Measurements from ENCODE around the gene FMNL3.

DNA sequence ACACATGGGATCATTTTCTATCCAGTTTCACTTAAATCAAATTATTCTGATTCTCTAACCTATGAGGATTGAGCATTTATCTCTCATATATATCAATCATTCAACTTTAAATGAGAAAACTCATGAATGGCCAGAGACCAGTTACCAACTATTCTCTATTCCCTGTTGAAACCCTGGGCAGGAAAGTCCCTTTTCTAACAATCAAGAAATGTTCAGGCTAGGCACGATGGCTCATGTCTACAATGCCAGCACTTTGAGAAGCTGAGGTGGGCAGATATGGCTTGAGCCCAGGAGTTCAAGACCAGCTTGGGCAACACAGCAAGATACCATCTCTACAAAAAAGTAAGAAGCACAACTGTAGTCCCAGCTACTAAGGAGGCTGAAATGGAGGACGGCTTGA, 18.0 kb downstream of the FMNL3 start:
- TF ChIP-seq, protein P1, sequence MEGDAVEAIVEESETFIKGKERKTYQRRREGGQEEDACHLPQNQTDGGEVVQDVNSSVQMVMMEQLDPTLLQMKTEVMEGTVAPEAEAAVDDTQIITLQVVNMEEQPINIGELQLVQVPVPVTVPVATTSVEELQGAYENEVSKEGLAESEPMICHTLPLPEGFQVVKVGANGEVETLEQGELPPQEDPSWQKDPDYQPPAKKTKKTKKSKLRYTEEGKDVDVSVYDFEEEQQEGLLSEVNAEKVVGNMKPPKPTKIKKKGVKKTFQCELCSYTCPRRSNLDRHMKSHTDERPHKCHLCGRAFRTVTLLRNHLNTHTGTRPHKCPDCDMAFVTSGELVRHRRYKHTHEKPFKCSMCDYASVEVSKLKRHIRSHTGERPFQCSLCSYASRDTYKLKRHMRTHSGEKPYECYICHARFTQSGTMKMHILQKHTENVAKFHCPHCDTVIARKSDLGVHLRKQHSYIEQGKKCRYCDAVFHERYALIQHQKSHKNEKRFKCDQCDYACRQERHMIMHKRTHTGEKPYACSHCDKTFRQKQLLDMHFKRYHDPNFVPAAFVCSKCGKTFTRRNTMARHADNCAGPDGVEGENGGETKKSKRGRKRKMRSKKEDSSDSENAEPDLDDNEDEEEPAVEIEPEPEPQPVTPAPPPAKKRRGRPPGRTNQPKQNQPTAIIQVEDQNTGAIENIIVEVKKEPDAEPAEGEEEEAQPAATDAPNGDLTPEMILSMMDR (IDR thresholded peaks at IDR 0.05; ENCODE audit: low read length), result no peak
- no peak for TF ChIP-seq EZH2 (optimal IDR thresholded peaks at IDR 0.05; ENCODE audit: low read depth, low read length)

Measured in MM.1S (cell line).